ENCODE data around the gene EXOSC10.

EXOSC10 gene

GRCh38 chr1:11099310-11100148 lies at the start of gene EXOSC10:
EXOSC10 (minus strand) TSS chr1:11099869; CDS start chr1:11099831, 38 bp downstream.
- peak; percentile 91 to 92 for DNase-seq (ENCODE audit: low read depth in 2 of 2)

GRCh38 chr1:11147197-11147770 lies 47.6 kb upstream of the EXOSC10 start:
- DNase-seq (ENCODE audit: low read depth in 2 of 2): no peak

- DNase-seq (ENCODE audit: low read depth in 2 of 2): no peak
Observed at GRCh38 chr1:11145741-11146140, 46.1 kb upstream of the EXOSC10 start.

DNA sequence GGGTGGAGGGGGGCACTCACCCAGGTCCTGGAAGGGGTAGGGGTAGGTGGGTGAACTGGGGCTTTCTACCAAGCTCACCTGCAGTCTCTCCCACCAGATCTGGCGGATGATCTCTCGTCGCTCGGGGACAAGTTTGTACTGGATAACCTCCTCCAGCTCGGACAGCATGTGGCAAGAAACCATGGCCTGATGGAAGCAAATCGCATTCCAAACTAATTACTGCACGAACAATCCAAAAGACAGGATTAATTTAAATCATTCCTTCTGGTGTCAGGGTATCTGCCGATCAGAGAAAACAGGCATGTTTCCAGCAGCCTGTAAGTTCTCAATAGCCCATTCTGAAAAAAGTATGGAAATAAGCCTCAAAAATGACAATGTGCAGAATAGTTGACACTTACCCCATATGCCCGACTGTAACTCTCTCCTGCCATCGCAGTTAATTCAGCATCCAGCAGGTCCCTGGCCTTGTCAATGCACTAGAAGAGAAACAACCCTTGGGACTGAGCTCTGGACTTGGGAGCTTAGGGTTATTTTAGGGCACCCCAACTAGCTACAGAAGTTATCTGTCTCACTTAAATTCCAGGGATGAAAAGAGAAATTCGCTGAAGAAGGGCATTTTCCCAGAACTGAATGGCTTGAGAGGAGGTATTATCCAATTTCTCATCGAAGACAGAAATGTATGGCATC lies 45.0 kb upstream of the EXOSC10 start:
- no peak for DNase-seq (ENCODE audit: low read depth in 2 of 2)

DNA sequence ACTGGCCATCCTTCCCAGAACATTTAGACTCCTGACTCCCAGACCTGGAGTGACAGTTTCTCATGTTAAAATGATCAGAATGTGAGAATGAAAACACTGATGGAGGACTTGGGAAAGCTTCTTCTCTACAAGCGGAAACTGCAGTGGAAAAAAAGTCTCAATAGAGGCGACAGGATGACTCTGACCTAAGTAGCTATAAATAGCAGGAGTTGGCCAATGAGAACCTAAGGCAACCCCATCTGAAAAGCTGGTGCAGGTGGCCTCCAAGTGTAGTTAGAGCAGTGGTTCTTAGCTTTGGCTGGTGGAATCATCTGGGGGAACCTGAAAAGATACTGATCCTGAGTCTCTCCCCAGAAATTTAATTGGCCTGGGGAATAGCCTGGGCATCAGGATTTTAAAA lies 44.2 kb upstream of the EXOSC10 start:
- no peak for DNase-seq (ENCODE audit: low read depth in 2 of 2)

DNA sequence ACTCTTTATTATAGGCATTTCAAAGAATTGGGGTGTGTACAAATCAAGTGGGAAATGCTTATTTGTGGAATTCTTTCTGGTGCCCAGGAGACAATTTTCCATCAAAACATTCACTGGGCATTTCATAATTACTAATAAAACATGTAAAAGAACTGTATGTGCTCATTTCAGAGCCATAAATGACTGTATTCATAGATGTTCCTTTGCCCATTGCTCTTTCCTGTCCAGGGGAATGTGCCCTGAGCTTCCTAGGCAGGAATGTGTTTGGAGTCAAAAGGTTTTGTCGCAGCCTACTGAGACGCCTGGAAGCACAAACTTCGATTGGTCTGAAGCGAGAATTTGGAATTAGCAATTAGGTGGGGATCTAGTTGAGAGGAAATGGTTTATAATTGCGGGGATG lies 43.7 kb upstream of the EXOSC10 start:
- DNase-seq (ENCODE audit: low read depth in 2 of 2): no peak

- DNase-seq (ENCODE audit: low read depth in 2 of 2): no peak
Observed at GRCh38 chr1:11142618-11143391, 43.1 kb upstream of the EXOSC10 start.

DNA sequence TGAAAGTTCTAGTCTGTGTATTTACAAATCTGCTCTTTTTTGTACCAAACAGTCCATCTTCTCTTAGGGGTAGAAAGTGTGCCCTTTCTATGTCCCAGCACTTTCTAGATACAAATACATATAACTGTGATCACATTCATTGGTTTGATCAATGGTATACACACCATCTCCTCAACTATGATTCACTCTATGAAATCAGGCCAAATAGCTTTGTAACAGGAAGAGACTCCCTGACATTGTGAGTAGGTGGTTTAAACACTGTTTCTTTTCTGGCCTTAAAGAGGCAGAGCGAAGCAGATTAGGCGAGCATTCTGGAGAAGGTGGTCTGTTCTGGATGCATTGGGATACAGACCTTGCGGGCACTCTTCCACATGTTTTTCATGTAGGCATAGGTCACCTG lies 39.3 kb upstream of the EXOSC10 start:
- DNase-seq (ENCODE audit: low read depth in 2 of 2): no peak

DNA sequence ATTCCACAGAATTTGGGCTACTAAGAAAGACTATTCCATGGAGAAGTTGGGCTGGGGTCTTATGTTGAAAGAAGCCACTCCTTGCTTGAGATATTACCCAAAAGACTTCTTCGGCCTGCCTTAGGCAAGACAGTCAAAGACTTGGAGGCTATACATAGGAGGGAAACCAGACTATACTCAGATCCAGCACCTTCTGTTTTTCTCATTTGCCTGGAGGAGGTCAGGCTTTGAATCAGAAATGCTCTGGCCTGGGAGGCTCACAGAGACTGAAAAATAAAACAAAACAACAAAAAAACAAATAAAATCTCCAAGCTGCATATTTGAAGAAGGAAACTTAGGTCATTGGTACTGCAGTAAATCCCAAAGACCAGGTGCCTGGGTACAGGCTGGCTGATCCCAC lies 38.4 kb upstream of the EXOSC10 start:
- DNase-seq (ENCODE audit: low read depth in 2 of 2): no peak

DNA sequence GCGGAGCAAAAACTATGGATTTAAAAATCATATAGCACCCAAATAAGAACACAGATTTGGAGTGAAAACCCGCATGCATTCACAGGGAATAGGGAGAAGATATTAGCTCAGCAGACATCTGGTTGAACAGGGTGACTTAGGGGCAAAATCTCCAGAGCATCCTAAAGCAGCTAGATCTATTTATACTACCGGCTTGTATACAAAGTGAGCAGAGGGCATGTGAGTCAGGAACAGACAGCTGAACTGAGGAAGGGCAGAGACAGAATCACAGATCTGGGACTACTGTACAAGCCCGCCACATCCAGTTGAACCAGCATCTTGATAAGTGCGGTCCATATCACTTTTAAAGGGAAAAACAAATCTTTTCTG lies 35.2 kb upstream of the EXOSC10 start:
- DNase-seq (ENCODE audit: low read depth in 2 of 2): no peak

DNA sequence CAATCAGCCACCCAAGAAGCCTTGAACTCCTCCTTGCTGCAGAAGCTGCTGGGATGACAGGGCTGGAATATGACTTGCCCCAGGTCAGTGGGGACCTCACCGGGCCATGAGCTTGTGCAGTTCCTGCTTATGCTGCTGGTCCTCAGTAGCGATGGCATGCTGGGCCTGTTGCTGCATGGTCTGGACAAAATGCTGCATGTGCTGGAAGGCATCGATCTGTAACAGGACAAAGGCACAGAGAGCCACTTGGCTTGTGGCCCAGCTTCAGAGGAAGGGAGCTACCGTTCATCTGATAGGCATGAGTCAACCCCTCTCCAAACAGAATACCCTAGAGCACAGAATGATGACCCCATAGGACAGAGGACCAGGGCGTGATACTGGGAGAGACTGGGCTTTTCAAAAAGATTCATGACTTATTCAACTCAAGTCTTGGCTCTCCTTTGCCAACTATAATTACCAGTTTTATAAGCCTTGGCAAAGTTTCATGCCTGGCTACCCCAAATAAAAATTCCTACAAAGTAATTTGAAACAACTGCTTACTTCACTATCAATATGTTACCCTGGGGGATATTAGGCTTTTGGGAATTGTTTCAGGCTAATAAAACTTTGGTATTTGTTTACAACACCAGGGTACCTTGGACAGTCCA lies 34.7 kb upstream of the EXOSC10 start:
- DNase-seq (ENCODE audit: low read depth in 2 of 2): no peak

DNA sequence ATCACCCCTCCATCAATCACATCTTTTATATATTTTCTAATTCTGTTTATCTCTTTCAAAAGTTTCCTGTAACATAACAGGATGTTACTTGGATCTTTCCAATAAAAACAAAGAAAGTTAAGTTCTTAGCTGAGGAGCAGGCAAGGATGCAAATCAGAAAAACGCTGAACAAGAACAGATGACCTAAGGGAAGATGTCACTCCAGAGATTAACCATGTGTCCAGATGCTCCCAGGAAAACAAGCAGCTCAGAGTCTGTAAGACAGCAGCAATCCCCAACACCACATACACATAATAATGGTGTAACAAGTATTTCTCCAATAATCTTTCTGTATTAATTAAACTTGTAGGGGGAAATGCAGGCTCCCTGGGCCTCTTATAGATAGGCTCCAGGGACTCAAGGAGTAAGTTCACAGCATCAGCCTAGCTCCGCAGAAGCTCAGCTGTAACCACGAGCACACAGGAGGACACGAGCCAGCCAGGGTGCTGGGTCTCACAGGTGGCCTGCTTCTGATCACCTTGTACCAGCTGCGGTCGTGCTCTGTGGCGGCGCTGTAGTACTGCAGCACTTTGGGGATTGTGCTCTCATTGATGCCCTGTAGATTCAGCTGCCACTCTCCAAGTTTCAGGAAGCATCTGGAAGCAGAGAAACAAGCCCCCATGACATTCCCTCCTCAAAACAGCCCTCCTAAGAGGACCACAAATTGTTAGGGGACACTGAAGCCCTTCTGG lies 33.1 kb upstream of the EXOSC10 start:
- DNase-seq (ENCODE audit: low read depth in 2 of 2): no peak

GRCh38 chr1:11131816-11132215 lies 32.1 kb upstream of the EXOSC10 start:
- DNase-seq (ENCODE audit: low read depth in 2 of 2): no peak

DNA sequence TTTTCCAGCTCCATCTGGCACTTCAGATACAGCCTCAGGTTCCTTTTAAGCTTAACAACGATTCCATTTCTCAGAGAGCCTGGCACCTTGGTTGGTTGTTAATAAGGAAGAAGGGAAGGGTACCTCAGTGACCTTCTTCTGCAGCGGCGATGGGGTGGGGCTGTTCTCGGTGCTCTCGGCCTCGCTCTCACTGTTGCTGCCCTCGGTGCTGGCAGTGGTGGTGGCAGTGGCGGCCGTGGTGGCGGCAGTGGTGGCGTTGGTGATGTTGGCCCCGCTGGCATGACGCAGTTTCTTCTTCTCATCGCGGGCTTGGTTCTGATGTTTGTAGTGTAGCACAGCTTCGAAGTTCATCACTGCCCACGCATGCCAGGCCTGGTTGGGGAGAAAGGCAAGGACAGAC lies 30.7 kb upstream of the EXOSC10 start:
- DNase-seq (ENCODE audit: low read depth in 2 of 2): no peak

DNA sequence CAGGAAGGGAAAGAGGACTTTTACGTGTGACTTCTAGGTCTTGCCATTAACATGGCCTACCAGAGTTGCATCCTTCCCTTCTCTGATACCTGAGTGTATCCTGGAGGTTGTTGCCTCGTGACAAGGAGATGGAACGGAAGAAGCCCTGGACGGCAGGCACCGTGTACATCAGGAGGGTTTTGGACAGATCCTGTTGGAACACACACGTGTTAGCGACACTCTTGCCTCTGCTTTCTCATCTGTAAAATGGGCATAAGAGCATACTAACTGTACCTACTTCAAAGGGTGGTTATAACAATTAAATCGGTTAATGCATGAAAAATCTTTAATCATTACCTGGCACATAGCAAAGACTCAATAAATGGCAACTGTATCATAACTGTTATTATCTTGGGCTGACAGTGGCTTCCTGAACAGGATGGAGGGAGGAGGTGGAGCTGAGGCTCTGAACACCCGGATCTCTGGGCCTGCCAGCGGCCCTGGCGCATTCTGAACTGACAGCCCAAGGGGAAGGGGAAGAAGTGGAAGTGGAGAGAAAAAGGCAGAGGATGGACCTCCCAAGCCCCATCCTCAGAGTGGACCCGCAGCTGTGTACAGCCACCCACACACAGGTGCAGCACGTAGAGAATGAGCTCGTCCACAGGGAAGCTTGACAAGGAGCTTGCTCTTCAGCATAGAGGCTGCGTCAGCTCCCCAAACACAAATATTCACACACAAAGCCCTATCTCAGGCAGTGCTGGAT lies 30.2 kb upstream of the EXOSC10 start:
- DNase-seq (ENCODE audit: low read depth in 2 of 2): no peak

GRCh38 chr1:11126569-11126968 lies 26.9 kb upstream of the EXOSC10 start:
- DNase-seq (ENCODE audit: low read depth in 2 of 2): no peak

GRCh38 chr1:11125931-11126330 lies 26.3 kb upstream of the EXOSC10 start:
- no peak for DNase-seq (ENCODE audit: low read depth in 2 of 2)

- no peak for DNase-seq (ENCODE audit: low read depth in 2 of 2)
Observed at GRCh38 chr1:11124965-11125364, 25.3 kb upstream of the EXOSC10 start.

DNA sequence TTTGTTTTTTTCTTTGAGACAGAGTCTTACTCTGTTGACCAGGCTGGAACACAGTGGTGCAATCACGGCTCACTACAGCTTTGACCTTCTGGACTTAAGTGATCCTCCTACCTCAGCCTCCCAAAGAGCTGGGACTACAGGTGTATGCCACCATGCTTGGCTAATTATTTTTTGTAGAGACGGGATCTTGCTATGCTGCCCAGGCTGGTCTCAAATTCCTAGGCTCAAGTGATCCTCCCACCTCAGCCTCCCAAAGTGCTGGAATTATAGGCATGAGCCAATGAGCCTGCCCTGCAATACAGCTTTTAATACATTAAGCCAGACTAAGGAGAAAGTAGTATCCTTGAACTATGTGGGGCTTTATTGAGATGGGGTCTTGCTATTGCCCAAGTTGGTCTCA lies 16.6 kb upstream of the EXOSC10 start:
- no peak for DNase-seq (ENCODE audit: low read depth in 2 of 2)

GRCh38 chr1:11114966-11115365 lies 15.3 kb upstream of the EXOSC10 start:
- no peak for DNase-seq (ENCODE audit: low read depth in 2 of 2)
